ENCODE measurements around the gene C7orf33.
"Not testable (repeated sequence)": the region's sequence is repeated elsewhere in the genome, so short reads cannot be mapped to it uniquely, and the experiment has no call there.

Gene C7orf33, protein sequence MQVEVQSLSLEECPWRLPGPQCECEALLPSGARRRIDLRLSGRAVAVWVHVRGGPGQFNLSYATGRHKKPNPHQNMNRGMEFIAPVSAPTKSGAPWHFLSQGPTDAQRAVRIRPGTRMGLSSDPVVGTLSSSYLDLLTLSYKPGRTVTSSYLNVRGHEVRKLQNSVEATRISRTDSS

DNA sequence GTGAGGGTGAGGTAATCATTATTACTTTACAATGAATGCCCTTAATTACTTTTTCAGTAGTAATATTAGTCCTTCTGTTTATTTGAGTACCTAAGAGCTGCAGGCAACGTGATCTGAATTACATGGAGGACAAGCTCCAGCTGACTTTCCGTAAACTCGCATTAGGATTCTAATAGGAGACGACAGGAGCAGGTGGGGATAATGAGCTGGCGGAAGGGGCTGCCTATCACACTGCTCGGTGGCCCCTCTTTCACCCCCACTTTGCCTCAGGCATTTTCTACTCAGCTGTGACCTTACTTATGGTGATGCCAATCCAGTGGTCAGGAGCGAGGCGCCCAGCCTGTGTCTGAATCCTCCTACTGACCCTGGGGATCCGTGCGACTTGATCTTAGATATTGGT, at the start of gene C7orf33:
TSS of gene C7orf33 (plus strand) at position 296 of the 400 bp plus-strand sequence. CDS start 160 bp downstream, outside the sequence.
- DNase-seq = no peak

- DNase-seq = no peak
These were observed 48.6 kb upstream of the C7orf33 start for GRCh38 chr7:148541891-148542504.

DNA sequence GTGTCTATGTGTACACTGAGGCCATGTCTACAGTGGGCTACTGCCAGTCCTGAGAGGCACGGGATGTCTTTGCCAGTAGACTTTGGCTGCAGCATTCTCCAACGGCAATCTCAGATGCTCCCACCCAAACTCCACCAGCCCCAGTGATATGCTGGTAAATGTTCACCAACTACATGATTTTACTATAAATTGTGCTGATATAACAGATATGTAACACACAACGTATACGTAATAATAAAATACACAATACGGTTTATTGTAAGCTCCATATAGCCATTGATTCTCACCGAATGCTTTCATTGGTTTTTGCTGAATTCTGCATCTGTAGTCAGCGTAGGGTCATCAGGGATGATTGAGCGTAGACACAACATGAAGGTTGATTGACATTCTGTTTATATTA, 47.3 kb upstream of the C7orf33 start:
- no peak for DNase-seq

GRCh38 chr7:148545172-148545571, 45.4 kb upstream of the C7orf33 start:
- no peak for DNase-seq

GRCh38 chr7:148545932-148546331, 44.6 kb upstream of the C7orf33 start:
- DNase-seq = no peak

- no peak for DNase-seq
These were observed 43.7 kb upstream of the C7orf33 start for GRCh38 chr7:148546857-148547256.

DNA sequence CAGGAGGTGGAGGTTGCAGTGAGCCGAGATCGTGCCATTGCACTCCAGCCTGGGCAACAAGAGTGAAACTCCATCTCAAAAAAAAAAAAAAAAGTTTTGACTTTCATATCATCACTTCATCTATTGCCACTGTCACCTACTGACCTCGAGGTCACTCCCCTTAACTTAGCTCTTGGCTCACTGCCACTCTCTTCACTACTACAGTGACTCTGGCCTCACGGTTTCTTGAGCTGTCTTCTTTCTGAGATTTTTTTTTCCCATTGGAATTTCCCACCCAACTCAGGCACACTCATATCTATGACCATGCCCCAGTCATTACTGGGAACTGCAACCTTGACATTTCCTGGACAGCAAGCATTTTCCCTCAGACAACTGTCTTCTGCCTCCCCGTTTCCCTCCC, 42.6 kb upstream of the C7orf33 start:
- DNase-seq = no peak

DNA sequence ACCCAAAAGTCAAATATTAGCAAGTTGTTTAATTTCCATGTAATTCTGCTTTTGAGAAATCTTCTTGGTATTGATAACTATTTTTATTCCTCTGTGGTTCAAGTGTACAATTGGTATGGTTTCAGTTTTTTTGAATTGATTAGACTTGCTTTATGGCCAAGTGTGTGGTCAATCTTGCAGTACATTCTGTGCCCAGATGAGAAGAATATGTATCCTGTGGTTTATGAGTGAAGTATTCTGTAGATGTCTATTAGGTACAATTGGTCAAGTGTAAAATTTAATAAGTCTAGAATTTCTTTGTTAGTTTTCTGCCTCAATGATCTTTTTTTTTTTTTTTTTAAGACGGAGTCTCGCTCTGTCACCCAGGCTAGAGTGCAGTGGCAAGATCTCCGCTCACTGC, 36.6 kb upstream of the C7orf33 start:
- DNase-seq = no peak

DNA sequence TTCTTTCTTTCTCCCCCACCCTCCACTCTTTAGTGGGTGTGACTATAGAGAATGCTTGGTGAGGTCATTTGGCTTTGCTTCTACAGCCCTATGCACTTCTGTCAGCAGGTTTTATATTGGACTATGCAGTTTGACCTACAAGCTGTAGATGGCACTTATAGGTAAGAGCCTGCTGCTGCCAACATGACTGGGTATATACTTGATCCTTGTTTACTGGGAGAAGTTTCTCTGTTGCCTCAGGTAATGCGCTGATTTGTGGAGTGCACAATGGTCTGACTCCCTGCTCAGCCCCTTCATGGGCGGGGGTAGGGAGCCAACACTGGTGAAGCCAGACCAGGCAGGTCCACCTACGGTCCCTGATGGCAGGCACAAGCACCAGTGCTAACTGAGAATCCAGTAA, 33.7 kb upstream of the C7orf33 start:
- no peak for DNase-seq

DNA sequence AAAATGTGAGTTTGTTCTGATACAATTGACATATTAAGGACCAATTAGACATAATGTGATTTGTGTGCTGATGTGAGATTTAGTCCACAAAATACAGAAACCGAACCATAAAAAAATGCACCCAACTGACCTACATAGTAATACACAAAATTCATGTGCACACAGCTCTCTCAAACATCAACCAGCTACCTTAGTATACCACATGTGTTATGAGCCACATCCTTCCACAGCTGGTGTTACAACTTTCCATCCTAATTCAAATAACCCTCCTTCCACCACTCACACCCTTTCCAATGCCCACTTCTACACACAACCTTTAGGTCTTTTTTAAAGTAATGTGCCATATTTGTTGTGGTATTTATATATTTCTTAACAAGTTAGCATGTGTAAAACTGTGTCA, 31.7 kb upstream of the C7orf33 start:
- DNase-seq = no peak

GRCh38 chr7:148561099-148561498, 29.5 kb upstream of the C7orf33 start:
- DNase-seq = no peak

GRCh38 chr7:148563583-148564274, 26.8 kb upstream of the C7orf33 start:
- no peak for DNase-seq

GRCh38 chr7:148564275-148564951, 26.2 kb upstream of the C7orf33 start:
- DNase-seq = not testable (repeated sequence)

DNA sequence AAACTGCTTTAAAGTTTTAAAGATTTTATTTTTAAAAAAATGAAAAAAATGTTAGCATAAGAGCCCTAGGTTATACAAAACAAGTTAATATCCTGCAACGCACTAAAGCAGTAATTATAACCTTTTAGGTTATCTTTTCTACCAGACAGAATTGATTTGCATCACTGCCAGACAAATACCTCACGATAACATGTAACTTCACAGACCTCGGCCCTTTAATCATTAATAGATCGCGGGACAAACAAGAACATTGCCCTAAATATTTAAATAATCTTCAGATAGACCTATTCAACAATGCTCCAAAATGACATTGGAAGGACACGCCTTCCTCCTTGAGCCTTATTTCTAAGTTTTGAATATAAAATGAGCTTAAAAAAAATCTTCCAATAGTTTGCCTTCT, 23.8 kb upstream of the C7orf33 start:
- DNase-seq = no peak

GRCh38 chr7:148567524-148567923, 23.0 kb upstream of the C7orf33 start:
- no peak for DNase-seq

- DNase-seq = no peak
These were observed 20.1 kb upstream of the C7orf33 start for GRCh38 chr7:148570510-148570909.

DNA sequence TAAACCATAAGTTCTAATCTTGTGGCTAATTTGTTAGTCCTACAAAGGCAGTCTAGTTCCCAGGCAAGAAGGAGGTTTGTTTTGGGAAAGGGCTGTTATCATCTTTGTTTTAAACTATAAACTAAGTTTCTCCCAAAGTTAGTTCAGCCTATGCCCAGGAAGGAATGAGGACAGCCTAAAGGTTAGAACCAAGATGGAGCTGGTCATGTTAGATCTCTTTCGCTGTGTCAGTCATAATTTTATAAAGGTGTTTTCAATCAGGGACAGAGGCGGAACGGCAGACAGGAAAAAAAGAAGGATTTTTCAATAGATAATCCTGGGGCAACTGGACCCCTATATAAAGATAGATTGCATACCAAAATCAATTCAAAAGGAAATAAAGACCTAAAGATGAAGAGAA, 19.6 kb upstream of the C7orf33 start:
- DNase-seq = not testable (repeated sequence)

GRCh38 chr7:148571381-148571780, 19.2 kb upstream of the C7orf33 start:
- no peak for DNase-seq

DNA sequence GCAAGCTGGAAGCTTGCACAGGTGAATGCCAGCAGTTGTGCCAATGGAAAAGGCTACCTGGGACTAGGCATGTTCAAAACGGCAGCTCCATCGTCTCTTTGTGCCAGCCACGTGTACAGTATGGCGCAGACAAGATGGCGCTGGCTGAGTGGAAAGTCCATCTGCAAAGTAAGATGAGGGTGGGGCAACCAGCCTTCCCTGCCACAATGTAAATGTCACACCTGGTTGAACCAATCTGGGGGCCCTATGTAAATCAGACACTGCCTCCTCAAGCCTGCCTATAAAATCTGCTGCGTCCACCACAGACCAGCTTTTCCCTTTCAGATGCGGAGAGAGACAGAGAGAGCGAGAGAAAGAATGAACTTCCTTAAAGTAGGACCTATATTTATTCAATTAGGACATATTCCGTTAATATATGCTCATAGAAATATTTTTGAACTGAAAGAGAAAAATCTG, 18.5 kb upstream of the C7orf33 start:
- no peak for DNase-seq

- not testable (repeated sequence) for DNase-seq
These were observed 17.0 kb upstream of the C7orf33 start for GRCh38 chr7:148573581-148573980.

DNA sequence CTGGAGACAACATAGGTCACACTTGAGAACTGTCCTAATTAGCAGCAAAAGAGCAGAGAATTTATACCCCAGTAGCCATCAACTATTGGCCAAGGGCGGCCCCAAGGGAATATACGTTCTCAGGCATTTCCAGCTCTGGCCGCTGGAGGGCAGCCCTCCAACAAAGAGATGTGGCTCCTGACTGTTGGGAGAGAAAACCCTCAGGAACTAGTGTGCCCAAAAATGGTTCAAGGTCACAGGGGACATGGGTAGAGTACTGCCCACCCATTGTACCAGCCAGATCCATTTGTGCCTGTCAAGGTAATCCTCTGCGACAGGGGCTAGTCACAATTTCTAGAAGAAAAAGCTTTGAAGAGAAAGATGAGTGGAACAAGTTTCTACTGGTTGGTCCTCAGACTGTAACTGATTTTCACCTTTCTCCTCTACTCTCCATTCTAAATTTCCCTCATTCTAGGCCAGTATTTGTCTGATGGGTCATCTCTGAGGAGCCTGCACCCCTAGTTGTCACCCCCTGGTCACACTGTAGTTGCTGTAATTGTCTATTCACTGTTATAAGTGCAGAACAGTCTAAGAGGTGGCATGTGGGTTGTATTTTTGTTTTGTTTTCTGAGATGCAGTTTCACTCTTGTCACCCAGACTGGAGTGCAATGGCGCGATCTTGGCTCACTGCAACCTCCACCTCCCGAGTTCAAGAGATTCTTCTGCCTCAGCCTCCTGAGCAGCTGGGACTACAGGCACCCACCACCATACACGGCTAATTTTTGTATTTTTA, 14.7 kb upstream of the C7orf33 start:
- peak; percentile 62 for DNase-seq

GRCh38 chr7:148579366-148579765, 11.2 kb upstream of the C7orf33 start:
- DNase-seq = no peak

- DNase-seq = no peak
These were observed 10.1 kb upstream of the C7orf33 start for GRCh38 chr7:148580446-148580845.
